ENCODE measurements around the gene NRARP.
A peak's percentile ranks its signal among the peaks of the same experiment; 100 is the strongest.

NRARP gene

DNA sequence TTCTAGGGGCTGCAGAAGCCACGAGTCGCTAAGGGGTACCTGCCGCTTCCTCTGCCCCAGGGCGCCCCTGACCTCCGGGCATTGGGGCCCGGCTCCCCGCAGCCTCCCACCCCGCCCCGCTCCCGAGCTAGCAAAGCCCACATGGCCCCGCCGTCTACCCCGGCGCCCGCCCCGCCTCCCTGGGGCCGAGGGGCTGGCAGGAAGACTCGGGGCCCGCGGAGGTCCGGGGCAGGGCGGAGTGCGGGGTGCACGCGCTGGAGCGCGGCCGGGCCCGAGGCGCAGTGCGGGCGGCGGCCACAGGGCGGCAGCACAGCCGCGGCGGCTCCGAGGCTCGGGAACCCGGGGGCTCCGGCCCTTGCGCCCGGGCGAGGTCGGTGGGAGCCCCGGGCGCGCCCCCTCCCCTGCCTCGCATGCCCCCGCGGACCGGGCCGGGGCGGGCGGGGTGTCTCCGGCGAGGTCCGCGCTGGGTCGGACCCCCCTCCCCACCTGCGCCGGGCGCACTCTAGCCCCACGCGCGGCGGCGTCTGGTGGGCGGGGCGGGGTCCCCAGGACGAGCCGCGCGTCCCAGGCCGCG, 6.7 kb downstream of the NRARP start:
- Histone ChIP-seq H3K79me2 (ENCODE audit: control insufficient read depth, low read length) (peaks cover 5% of the 10 kb centered on the region), H3F3A (ENCODE audit: control insufficient read depth, insufficient read depth) (peaks cover 13% of the 10 kb centered on the region), H3K9me2 (replicated peaks; ENCODE audit: control insufficient read depth, low read length) (no peaks in the 10 kb centered on the region), H3K4me2 (ENCODE audit: low read length) (peak overlapping the region; percentile 62), H3K36me3 (ENCODE audit: control insufficient read depth, low read length) (peaks cover 3% of the 10 kb centered on the region; the same call in 1 of the 2 replicates), H3K9me3 (ENCODE audit: control insufficient read depth, insufficient read depth, low read length) (peaks cover 6% of the 10 kb centered on the region; the same call in 1 of the 2 replicates), H3K27me3 (ENCODE audit: control insufficient read depth, low read length) (peaks cover 3% of the 10 kb centered on the region; the same call in 1 of the 2 replicates), H3K27ac (ENCODE audit: low read depth, low read length) (no peak overlapping the region), H3K4me1 (ENCODE audit: control insufficient read depth, low read length) (peaks cover 50% of the 10 kb centered on the region), H4K20me1 (ENCODE audit: control insufficient read depth, insufficient read depth, low read depth, low read length) (peaks cover 13% of the 10 kb centered on the region; the same call in 1 of the 2 replicates), H3K4me3 (ENCODE audit: low read length) (peak overlapping the region; percentile 52)
- no peak for TF ChIP-seq EZH2phosphoT487 (IDR thresholded peaks at IDR 0.05; ENCODE audit: borderline replicate concordance, low read length)
- TF ChIP-seq, protein P1, sequence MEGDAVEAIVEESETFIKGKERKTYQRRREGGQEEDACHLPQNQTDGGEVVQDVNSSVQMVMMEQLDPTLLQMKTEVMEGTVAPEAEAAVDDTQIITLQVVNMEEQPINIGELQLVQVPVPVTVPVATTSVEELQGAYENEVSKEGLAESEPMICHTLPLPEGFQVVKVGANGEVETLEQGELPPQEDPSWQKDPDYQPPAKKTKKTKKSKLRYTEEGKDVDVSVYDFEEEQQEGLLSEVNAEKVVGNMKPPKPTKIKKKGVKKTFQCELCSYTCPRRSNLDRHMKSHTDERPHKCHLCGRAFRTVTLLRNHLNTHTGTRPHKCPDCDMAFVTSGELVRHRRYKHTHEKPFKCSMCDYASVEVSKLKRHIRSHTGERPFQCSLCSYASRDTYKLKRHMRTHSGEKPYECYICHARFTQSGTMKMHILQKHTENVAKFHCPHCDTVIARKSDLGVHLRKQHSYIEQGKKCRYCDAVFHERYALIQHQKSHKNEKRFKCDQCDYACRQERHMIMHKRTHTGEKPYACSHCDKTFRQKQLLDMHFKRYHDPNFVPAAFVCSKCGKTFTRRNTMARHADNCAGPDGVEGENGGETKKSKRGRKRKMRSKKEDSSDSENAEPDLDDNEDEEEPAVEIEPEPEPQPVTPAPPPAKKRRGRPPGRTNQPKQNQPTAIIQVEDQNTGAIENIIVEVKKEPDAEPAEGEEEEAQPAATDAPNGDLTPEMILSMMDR (IDR thresholded peaks at IDR 0.05; ENCODE audit: low read depth, low read length, poor library complexity, severe bottlenecking), result peak; percentile 17

GRCh38 chr9:137294681-137295237, 7.3 kb downstream of the NRARP start:
- no peak for TF ChIP-seq EZH2phosphoT487 (IDR thresholded peaks at IDR 0.05; ENCODE audit: borderline replicate concordance, low read length)
- TF ChIP-seq, protein P1 (IDR thresholded peaks at IDR 0.05; ENCODE audit: low read depth, low read length, poor library complexity, severe bottlenecking), result peak; percentile 40
- Histone ChIP-seq H3K79me2 (ENCODE audit: control insufficient read depth, low read length) (peaks cover under 1% of the 10 kb centered on the region), H3K27me3 (ENCODE audit: control insufficient read depth, low read length) (0 out of 2 replicates have a peak, but pooled peaks cover 3% of the 10 kb centered on the region), H3K4me2 (ENCODE audit: low read length) (peak overlapping the region; percentile 62), H3K4me3 (ENCODE audit: low read length) (peak overlapping the region; percentile 42), H4K20me1 (ENCODE audit: control insufficient read depth, insufficient read depth, low read depth, low read length) (peaks cover 9% of the 10 kb centered on the region; the same call in 1 of the 2 replicates), H3K4me1 (ENCODE audit: control insufficient read depth, low read length) (peaks cover 45% of the 10 kb centered on the region), H3F3A (ENCODE audit: control insufficient read depth, insufficient read depth) (peaks cover 10% of the 10 kb centered on the region), H3K27ac (ENCODE audit: low read depth, low read length) (no peak overlapping the region), H3K9me3 (ENCODE audit: control insufficient read depth, insufficient read depth, low read length) (peaks cover 6% of the 10 kb centered on the region; the same call in 1 of the 2 replicates), H3K9me2 (replicated peaks; ENCODE audit: control insufficient read depth, low read length) (no peaks in the 10 kb centered on the region), H3K36me3 (ENCODE audit: control insufficient read depth, low read length) (peaks cover 3% of the 10 kb centered on the region; the same call in 1 of the 2 replicates)

DNA sequence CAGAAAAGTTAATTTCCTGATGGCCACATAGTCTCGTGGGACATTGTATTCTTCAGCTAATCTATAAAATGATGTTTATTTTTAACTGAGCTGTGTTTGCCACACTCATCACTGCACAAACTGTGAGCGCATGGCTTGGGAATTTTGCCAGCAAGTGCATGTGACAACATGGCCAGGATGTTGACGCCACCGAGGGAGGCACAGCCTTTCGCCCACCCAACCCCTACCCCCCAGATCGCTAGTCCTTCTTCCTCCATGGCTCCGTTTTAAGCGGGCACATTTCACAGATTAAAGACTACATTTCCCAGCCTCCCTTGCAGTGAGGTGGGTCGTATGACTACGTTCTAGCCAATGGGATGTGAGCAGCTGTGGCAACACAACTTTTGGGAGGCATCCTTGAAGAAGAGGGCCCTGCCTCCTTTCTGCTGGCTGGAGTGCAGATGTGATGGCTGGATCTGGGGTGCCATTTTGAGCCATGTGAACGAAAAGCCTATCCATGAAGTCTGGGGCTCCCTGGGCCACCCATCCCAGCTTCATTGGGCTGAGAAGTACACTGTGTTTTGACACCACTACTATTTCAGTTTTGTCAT, 7.9 kb downstream of the NRARP start:
- peaks cover 43% of the 10 kb centered on the region for H3K4me1 ChIP-seq (ENCODE audit: control insufficient read depth, low read length)
- H4K20me1 ChIP-seq (ENCODE audit: control insufficient read depth, insufficient read depth, low read depth, low read length), result peaks cover 7% of the 10 kb centered on the region; the same call in 1 of the 2 replicates
- peaks cover 3% of the 10 kb centered on the region; the same call in 1 of the 2 replicates for H3K36me3 ChIP-seq (ENCODE audit: control insufficient read depth, low read length)
- no peak overlapping the region for H3K27ac ChIP-seq (ENCODE audit: low read depth, low read length)
- TF ChIP-seq, protein P1 (IDR thresholded peaks at IDR 0.05; ENCODE audit: low read depth, low read length, poor library complexity, severe bottlenecking), result no peak
- TF ChIP-seq EZH2phosphoT487 (IDR thresholded peaks at IDR 0.05; ENCODE audit: borderline replicate concordance, low read length), result no peak
- 0 out of 2 replicates have a peak, but pooled peaks cover 3% of the 10 kb centered on the region for H3K27me3 ChIP-seq (ENCODE audit: control insufficient read depth, low read length)
- peaks cover 6% of the 10 kb centered on the region; the same call in 1 of the 2 replicates for H3F3A ChIP-seq (ENCODE audit: control insufficient read depth, insufficient read depth)
- H3K9me3 ChIP-seq (ENCODE audit: control insufficient read depth, insufficient read depth, low read length), result peaks cover 6% of the 10 kb centered on the region; the same call in 1 of the 2 replicates
- H3K9me2 ChIP-seq (replicated peaks; ENCODE audit: control insufficient read depth, low read length), result no peaks in the 10 kb centered on the region
- H3K4me3 ChIP-seq (ENCODE audit: low read length), result no peak overlapping the region
- H3K79me2 ChIP-seq (ENCODE audit: control insufficient read depth, low read length), result no peaks in the 10 kb centered on the region
- H3K4me2 ChIP-seq (ENCODE audit: low read length), result no peak overlapping the region
